Measurements from ENCODE around the gene IMPA2. TPM values are rescaled to one million over a fixed set of nuclear protein-coding genes. Genes with fewer than 3 reads are reported as not detected.

Gene IMPA2
- total RNA-seq, 1 experiment from 2014 or later = 113 TPM

DNA sequence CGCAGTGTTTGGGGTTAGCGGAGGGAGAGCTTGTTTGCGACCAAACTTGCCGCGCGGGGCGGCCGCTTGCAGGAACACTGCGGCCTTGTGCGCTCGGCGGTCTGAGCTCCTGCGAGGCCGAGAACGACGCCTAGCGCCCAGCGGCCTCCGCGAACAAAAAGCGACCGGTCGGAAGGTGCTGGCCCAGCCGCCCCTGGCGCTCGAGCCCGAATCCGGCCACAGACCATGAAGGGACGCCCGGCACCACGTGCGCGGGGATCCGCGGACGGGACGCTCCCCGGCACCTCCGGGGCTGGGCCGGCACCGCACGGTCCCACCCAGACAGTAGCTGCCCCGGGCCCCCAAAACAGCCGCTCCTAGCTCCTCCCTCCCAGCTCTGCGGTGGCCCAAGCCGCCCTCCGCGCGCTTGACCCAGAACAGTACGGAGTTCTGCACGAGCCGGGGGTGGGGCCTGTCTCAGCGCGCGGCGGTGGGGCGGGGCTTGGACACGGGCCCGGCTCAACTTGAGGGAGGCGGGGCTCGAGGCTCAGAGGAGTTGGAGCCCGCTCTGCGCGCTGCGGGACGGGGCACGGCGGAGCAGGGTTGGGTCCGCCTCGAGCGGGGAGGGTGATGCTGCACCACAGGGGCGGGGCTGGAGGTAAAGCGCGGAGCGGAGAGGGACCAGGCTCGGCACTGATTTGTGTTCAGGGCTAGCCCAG is 664 bp upstream of the IMPA2 start (continued):
- TF ChIP-seq, protein P1, sequence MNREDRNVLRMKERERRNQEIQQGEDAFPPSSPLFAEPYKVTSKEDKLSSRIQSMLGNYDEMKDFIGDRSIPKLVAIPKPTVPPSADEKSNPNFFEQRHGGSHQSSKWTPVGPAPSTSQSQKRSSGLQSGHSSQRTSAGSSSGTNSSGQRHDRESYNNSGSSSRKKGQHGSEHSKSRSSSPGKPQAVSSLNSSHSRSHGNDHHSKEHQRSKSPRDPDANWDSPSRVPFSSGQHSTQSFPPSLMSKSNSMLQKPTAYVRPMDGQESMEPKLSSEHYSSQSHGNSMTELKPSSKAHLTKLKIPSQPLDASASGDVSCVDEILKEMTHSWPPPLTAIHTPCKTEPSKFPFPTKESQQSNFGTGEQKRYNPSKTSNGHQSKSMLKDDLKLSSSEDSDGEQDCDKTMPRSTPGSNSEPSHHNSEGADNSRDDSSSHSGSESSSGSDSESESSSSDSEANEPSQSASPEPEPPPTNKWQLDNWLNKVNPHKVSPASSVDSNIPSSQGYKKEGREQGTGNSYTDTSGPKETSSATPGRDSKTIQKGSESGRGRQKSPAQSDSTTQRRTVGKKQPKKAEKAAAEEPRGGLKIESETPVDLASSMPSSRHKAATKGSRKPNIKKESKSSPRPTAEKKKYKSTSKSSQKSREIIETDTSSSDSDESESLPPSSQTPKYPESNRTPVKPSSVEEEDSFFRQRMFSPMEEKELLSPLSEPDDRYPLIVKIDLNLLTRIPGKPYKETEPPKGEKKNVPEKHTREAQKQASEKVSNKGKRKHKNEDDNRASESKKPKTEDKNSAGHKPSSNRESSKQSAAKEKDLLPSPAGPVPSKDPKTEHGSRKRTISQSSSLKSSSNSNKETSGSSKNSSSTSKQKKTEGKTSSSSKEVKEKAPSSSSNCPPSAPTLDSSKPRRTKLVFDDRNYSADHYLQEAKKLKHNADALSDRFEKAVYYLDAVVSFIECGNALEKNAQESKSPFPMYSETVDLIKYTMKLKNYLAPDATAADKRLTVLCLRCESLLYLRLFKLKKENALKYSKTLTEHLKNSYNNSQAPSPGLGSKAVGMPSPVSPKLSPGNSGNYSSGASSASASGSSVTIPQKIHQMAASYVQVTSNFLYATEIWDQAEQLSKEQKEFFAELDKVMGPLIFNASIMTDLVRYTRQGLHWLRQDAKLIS (CRISPR knock-in tag; IDR thresholded peaks at IDR 0.05; ENCODE audit: borderline replicate concordance) = 0 out of 2 replicates have a peak, but pooled peaks have one; percentile 79
- TF ChIP-seq, protein P2, sequence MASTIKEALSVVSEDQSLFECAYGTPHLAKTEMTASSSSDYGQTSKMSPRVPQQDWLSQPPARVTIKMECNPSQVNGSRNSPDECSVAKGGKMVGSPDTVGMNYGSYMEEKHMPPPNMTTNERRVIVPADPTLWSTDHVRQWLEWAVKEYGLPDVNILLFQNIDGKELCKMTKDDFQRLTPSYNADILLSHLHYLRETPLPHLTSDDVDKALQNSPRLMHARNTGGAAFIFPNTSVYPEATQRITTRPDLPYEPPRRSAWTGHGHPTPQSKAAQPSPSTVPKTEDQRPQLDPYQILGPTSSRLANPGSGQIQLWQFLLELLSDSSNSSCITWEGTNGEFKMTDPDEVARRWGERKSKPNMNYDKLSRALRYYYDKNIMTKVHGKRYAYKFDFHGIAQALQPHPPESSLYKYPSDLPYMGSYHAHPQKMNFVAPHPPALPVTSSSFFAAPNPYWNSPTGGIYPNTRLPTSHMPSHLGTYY (CRISPR knock-in tag; IDR thresholded peaks at IDR 0.05) = no peak
- TF ChIP-seq TEAD4 (CRISPR knock-in tag; IDR thresholded peaks at IDR 0.05) (no peak), ZNF416 (CRISPR knock-in tag; IDR thresholded peaks at IDR 0.05) (peak; percentile 90; the same call in 1 of the 2 replicates), FOXK1 (CRISPR knock-in tag; IDR thresholded peaks at IDR 0.05) (no peak), NFATC4 (CRISPR knock-in tag; IDR thresholded peaks at IDR 0.05) (no peak), GRHL2 (CRISPR knock-in tag; IDR thresholded peaks at IDR 0.05; ENCODE audit: insufficient replicate concordance, severe bottlenecking) (no peak), HMGA2 (CRISPR knock-in tag; IDR thresholded peaks at IDR 0.05) (no peak), MYBL2 (CRISPR knock-in tag; IDR thresholded peaks at IDR 0.05) (peak; percentile 67; the same call in 1 of the 2 replicates), NFYB (CRISPR knock-in tag; conservative IDR thresholded peaks at IDR 0.05; ENCODE audit: low read depth) (no peak), ELF4 (CRISPR knock-in tag; IDR thresholded peaks at IDR 0.05; ENCODE audit: low read depth) (no peak), GTF2I (CRISPR knock-in tag; conservative IDR thresholded peaks at IDR 0.05) (no peak), CREM (CRISPR knock-in tag; IDR thresholded peaks at IDR 0.05) (no peak)
- TF ChIP-seq, protein P3, sequence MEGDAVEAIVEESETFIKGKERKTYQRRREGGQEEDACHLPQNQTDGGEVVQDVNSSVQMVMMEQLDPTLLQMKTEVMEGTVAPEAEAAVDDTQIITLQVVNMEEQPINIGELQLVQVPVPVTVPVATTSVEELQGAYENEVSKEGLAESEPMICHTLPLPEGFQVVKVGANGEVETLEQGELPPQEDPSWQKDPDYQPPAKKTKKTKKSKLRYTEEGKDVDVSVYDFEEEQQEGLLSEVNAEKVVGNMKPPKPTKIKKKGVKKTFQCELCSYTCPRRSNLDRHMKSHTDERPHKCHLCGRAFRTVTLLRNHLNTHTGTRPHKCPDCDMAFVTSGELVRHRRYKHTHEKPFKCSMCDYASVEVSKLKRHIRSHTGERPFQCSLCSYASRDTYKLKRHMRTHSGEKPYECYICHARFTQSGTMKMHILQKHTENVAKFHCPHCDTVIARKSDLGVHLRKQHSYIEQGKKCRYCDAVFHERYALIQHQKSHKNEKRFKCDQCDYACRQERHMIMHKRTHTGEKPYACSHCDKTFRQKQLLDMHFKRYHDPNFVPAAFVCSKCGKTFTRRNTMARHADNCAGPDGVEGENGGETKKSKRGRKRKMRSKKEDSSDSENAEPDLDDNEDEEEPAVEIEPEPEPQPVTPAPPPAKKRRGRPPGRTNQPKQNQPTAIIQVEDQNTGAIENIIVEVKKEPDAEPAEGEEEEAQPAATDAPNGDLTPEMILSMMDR (IDR thresholded peaks at IDR 0.05) = no peak
- TF ChIP-seq, protein P4, sequence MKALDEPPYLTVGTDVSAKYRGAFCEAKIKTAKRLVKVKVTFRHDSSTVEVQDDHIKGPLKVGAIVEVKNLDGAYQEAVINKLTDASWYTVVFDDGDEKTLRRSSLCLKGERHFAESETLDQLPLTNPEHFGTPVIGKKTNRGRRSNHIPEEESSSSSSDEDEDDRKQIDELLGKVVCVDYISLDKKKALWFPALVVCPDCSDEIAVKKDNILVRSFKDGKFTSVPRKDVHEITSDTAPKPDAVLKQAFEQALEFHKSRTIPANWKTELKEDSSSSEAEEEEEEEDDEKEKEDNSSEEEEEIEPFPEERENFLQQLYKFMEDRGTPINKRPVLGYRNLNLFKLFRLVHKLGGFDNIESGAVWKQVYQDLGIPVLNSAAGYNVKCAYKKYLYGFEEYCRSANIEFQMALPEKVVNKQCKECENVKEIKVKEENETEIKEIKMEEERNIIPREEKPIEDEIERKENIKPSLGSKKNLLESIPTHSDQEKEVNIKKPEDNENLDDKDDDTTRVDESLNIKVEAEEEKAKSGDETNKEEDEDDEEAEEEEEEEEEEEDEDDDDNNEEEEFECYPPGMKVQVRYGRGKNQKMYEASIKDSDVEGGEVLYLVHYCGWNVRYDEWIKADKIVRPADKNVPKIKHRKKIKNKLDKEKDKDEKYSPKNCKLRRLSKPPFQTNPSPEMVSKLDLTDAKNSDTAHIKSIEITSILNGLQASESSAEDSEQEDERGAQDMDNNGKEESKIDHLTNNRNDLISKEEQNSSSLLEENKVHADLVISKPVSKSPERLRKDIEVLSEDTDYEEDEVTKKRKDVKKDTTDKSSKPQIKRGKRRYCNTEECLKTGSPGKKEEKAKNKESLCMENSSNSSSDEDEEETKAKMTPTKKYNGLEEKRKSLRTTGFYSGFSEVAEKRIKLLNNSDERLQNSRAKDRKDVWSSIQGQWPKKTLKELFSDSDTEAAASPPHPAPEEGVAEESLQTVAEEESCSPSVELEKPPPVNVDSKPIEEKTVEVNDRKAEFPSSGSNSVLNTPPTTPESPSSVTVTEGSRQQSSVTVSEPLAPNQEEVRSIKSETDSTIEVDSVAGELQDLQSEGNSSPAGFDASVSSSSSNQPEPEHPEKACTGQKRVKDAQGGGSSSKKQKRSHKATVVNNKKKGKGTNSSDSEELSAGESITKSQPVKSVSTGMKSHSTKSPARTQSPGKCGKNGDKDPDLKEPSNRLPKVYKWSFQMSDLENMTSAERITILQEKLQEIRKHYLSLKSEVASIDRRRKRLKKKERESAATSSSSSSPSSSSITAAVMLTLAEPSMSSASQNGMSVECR (CRISPR knock-in tag; IDR thresholded peaks at IDR 0.05; ENCODE audit: borderline replicate concordance) = peak; percentile 88; the same call in 1 of the 2 replicates
- TF ChIP-seq, protein P5, sequence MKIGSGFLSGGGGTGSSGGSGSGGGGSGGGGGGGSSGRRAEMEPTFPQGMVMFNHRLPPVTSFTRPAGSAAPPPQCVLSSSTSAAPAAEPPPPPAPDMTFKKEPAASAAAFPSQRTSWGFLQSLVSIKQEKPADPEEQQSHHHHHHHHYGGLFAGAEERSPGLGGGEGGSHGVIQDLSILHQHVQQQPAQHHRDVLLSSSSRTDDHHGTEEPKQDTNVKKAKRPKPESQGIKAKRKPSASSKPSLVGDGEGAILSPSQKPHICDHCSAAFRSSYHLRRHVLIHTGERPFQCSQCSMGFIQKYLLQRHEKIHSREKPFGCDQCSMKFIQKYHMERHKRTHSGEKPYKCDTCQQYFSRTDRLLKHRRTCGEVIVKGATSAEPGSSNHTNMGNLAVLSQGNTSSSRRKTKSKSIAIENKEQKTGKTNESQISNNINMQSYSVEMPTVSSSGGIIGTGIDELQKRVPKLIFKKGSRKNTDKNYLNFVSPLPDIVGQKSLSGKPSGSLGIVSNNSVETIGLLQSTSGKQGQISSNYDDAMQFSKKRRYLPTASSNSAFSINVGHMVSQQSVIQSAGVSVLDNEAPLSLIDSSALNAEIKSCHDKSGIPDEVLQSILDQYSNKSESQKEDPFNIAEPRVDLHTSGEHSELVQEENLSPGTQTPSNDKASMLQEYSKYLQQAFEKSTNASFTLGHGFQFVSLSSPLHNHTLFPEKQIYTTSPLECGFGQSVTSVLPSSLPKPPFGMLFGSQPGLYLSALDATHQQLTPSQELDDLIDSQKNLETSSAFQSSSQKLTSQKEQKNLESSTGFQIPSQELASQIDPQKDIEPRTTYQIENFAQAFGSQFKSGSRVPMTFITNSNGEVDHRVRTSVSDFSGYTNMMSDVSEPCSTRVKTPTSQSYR (CRISPR knock-in tag; IDR thresholded peaks at IDR 0.05) = peak; percentile 61; the same call in 1 of the 2 replicates
- TF ChIP-seq, protein P6, sequence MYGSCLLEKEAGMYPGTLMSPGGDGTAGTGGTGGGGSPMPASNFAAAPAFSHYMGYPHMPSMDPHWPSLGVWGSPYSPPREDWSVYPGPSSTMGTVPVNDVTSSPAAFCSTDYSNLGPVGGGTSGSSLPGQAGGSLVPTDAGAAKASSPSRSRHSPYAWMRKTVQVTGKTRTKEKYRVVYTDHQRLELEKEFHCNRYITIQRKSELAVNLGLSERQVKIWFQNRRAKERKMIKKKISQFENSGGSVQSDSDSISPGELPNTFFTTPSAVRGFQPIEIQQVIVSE (CRISPR knock-in tag; IDR thresholded peaks at IDR 0.05; ENCODE audit: borderline replicate concordance) = no peak
- TF ChIP-seq, protein P7, sequence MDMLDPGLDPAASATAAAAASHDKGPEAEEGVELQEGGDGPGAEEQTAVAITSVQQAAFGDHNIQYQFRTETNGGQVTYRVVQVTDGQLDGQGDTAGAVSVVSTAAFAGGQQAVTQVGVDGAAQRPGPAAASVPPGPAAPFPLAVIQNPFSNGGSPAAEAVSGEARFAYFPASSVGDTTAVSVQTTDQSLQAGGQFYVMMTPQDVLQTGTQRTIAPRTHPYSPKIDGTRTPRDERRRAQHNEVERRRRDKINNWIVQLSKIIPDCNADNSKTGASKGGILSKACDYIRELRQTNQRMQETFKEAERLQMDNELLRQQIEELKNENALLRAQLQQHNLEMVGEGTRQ (CRISPR knock-in tag; IDR thresholded peaks at IDR 0.05) = peak; percentile 63
- TF ChIP-seq, protein P8, sequence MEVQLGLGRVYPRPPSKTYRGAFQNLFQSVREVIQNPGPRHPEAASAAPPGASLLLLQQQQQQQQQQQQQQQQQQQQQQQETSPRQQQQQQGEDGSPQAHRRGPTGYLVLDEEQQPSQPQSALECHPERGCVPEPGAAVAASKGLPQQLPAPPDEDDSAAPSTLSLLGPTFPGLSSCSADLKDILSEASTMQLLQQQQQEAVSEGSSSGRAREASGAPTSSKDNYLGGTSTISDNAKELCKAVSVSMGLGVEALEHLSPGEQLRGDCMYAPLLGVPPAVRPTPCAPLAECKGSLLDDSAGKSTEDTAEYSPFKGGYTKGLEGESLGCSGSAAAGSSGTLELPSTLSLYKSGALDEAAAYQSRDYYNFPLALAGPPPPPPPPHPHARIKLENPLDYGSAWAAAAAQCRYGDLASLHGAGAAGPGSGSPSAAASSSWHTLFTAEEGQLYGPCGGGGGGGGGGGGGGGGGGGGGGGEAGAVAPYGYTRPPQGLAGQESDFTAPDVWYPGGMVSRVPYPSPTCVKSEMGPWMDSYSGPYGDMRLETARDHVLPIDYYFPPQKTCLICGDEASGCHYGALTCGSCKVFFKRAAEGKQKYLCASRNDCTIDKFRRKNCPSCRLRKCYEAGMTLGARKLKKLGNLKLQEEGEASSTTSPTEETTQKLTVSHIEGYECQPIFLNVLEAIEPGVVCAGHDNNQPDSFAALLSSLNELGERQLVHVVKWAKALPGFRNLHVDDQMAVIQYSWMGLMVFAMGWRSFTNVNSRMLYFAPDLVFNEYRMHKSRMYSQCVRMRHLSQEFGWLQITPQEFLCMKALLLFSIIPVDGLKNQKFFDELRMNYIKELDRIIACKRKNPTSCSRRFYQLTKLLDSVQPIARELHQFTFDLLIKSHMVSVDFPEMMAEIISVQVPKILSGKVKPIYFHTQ (CRISPR knock-in tag; IDR thresholded peaks at IDR 0.05) = no peak

Data from WTC11 (cell line).